Activated CD4-positive, alpha-beta T cell treated with anti-CD3 and anti-CD28 coated beads for 36 hours (primary cell): ENCODE measurements around the gene TACR2. TPM values are rescaled to one million over a fixed set of nuclear protein-coding genes. Genes with fewer than 3 reads are reported as not detected.

Source experiments
- ATAC-seq: fragments of 200-7000 bp; cut with Tn5 transposase; one replicate; pipeline ENCODE4 v1.10.0; 2021; ENCODE audit warnings: mild to moderate bottlenecking, moderate library complexity
- CTCF ChIA-PET: fragments of 350-600 bp; sonication (Branson Sonifier 250); formaldehyde crosslinking; loops from one replicate; lab custom pipeline; 2021; ENCODE audit warnings: antibody characterized with exemption; lab: Charles Lee
- POLR2A ChIA-PET: fragments of 350-600 bp; sonication (Branson Sonifier 250); formaldehyde crosslinking; loops from one replicate; lab custom pipeline; 2021; ENCODE audit warnings: antibody characterized with exemption, inconsistent platforms; lab: Charles Lee
- DNase-seq: peaks from one replicate; pipeline ENCODE4 v3.0.0-alpha.2; 2020
- H3K27ac Mint-ChIP-seq: one replicate; pipeline ENCODE4 v1.8.0; 2021; ENCODE audit warnings: mixed read lengths
- H3K27me3 Mint-ChIP-seq: one replicate; pipeline ENCODE4 v1.8.0; 2021; ENCODE audit warnings: mixed read lengths
- H3K36me3 Mint-ChIP-seq: one replicate; pipeline ENCODE4 v1.8.0; 2021; ENCODE audit warnings: low read depth, mixed read lengths
- H3K4me1 Mint-ChIP-seq: one replicate; pipeline ENCODE4 v1.8.0; 2021; ENCODE audit warnings: mixed read lengths
- H3K4me3 Mint-ChIP-seq: one replicate; pipeline ENCODE4 v1.8.0; 2021; ENCODE audit warnings: mild to moderate bottlenecking, moderate library complexity, mixed read lengths
- H3K9me3 Mint-ChIP-seq: one replicate; pipeline ENCODE4 v1.8.0; 2021; ENCODE audit warnings: low read depth, mixed read lengths
- intact Hi-C, 2 experiments: fragments of 100-400 bp; cut with DNase I in 1 of 2; cut with micrococcal nuclease in 1 of 2; formaldehyde crosslinking; loops; one replicate each; pipeline versions ENCODE4 v1.14.2 to v1.15.1; 2022 to 2024; cut with DNase I, micrococcal nuclease
- total RNA-seq, 2 experiments: library from RNA; stranded (reverse); gene quantifications; one replicate each; pipeline ENCODE4 v1.2.3, GENCODE V29; 2021

The TACR2 gene
- total RNA-seq, 2 experiments from 2014 or later: not detected

DNA sequence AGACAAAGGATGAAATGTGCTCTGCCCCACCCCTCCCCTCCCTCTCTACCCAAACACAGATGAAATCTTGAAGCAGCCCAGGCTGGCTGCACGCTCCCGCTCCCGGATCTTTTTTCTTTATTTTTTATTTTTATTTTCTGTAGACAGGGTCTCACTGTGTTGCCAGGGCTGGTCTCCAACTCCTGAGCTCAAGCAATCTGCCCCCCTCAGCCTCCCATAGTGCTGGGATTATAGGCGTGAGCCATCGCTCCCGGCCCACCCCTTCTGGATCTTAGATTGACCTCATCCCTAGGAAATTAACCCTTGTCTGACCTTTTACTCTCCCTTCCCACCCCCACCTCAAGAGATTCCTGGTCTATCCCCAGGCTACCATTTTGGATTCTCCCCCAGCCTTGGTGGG lies 14.3 kb downstream of the TACR2 start:
- Mint-ChIP-seq H3K4me1 (no peaks in the 10 kb centered on the region), H3K4me3 (no peak overlapping the region), H3K27me3 (no peaks in the 10 kb centered on the region), H3K36me3 (peaks cover 39% of the 10 kb centered on the region), H3K27ac (no peak overlapping the region), H3K9me3 (no peaks in the 10 kb centered on the region)
- ChIA-PET POLR2A (interaction anchor here (0.6 kb wide), 2 partner anchors 86 to 167 kb away, joined by 3 read pairs; no protein-coding TSS in a partner anchor), CTCF (no interaction called here)
- DNase-seq (no peak), ATAC-seq (no peak)
- intact Hi-C loops: loop anchor here in 1 of 2 experiments (10.0 kb wide), 1 partner anchor 398 kb away; no protein-coding TSS in a partner anchor

DNA sequence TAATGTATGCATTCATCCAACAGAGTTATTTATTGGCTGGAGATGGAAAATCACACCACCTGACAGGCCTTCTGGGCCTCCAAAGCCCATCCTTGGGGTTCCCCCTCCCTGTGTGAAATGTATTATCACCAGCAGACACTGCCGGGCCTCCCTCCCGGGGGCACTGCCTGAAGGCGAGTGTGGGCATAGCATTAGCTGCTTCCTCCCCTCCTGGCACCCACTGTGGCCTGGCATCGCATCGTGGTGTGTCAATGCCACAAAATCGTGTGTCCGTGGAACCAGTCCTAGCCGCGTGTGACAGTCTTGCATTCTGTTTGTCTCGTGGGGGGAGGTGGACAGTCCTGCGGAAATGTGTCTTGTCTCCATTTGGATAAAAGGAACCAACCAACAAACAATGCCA lies 15.3 kb downstream of the TACR2 start:
- Mint-ChIP-seq H3K36me3 (peaks cover 42% of the 10 kb centered on the region), H3K27me3 (no peaks in the 10 kb centered on the region), H3K9me3 (no peaks in the 10 kb centered on the region), H3K4me3 (no peak overlapping the region), H3K4me1 (no peaks in the 10 kb centered on the region), H3K27ac (no peak overlapping the region)
- ChIA-PET POLR2A (no interaction called here), CTCF (no interaction called here)
- ATAC-seq (no peak), DNase-seq (no peak)
- intact Hi-C loops: loop anchor here in 1 of 2 experiments (10.0 kb wide), 1 partner anchor 397 kb away; no protein-coding TSS in a partner anchor

DNA sequence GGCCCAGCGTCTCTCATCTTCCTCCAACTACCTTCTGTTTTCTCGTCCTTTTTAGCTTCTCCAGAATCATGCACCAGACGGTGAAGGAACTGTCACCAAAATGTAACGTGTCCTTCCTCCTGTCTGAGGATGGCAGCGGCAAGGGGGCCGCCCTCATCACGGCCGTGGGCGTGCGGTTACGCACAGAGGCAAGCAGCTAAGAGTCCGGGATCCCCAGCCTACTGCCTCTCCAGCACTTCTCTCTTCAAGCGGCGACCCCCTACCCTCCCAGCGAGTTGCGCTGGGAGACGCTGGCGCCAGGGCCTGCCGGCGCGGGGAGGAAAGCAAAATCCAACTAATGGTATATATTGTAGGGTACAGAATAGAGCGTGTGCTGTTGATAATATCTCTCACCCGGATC lies 15.8 kb downstream of the TACR2 start:
- ChIA-PET POLR2A (no interaction called here), CTCF (no interaction called here)
- intact Hi-C loops: loop anchor here in 1 of 2 experiments (10.0 kb wide), 1 partner anchor 396 kb away; no protein-coding TSS in a partner anchor
- Mint-ChIP-seq H3K36me3 (peaks cover 44% of the 10 kb centered on the region), H3K27ac (no peak overlapping the region), H3K27me3 (no peaks in the 10 kb centered on the region), H3K9me3 (no peaks in the 10 kb centered on the region), H3K4me1 (no peaks in the 10 kb centered on the region), H3K4me3 (no peak overlapping the region)
- ATAC-seq (no peak), DNase-seq (no peak)

DNA sequence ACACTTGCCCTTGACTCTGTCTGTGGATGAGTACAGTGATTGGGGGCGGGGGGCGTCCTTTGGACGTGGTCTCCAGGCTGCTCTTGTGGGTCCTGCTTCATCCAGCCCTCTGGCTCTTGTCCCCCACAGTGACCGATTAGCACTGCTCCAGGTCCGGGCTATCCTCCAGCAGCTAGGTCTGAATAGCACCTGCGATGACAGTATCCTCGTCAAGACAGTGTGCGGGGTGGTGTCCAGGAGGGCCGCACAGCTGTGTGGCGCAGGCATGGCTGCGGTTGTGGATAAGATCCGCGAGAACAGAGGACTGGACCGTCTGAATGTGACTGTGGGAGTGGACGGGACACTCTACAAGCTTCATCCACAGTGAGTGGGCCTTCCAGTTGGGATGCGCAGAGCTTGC lies 18.3 kb downstream of the TACR2 start:
- Mint-ChIP-seq H3K27ac (no peak overlapping the region), H3K36me3 (peaks cover 55% of the 10 kb centered on the region), H3K4me3 (no peak overlapping the region), H3K4me1 (no peaks in the 10 kb centered on the region), H3K27me3 (no peaks in the 10 kb centered on the region), H3K9me3 (no peaks in the 10 kb centered on the region)
- intact Hi-C loops: no loop called here
- ATAC-seq: no peak
- POLR2A ChIA-PET: no interaction called here
- no peak for DNase-seq
- CTCF ChIA-PET: interaction anchor here (0.8 to 2.2 kb wide), 4 partner anchors 8 to 117 kb away, joined by 3 to 9 read pairs (median 4); no protein-coding TSS in a partner anchor

DNA sequence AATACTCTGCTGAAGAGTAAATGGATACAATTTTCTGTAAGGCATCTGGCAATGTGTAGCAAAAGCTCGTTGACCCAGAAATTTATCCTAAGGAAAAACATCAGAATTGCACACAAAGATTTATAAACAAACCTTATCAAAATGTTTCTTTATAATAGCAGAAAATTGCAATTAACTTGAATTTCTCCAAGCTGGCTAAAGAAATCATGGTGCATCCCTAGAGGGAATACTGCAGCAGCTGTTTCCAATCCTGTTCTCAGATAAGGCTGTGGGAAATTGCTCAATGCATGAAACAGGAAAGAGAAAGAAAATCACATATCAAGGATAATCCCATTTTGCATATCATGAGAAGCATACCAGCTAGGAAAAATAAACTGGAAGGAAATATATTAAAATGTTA lies 18.7 kb downstream of the TACR2 start:
- no peak for DNase-seq
- Mint-ChIP-seq H3K4me1 (no peaks in the 10 kb centered on the region), H3K9me3 (no peaks in the 10 kb centered on the region), H3K27ac (no peak overlapping the region), H3K4me3 (no peak overlapping the region), H3K36me3 (peaks cover 53% of the 10 kb centered on the region), H3K27me3 (no peaks in the 10 kb centered on the region)
- ATAC-seq: no peak
- CTCF ChIA-PET: interaction anchor here (0.8 to 2.2 kb wide), 5 partner anchors 8 to 155 kb away, joined by 3 to 9 read pairs (median 4); no protein-coding TSS in a partner anchor
- intact Hi-C loops: no loop called here
- POLR2A ChIA-PET: no interaction called here

DNA sequence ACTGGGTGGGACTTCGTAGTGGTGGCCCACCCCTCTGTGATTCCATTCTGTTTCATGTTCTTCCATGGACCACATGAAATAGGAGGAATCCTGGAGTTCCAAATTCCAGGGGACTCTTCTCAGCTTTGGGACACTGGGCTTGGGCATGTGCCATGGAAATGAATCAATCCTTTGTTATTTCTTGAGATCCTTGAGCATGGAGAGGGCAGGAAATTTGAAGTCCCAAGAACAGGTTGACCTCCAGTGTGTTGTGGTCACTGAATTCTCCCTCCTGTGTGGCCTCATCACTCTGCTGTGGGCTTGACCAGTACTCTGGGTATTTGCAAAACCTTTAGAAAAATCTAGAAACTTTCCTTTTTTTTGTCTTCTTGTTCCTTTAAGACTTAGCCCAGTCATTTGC lies 22.7 kb downstream of the TACR2 start:
- Mint-ChIP-seq H3K9me3 (no peaks in the 10 kb centered on the region), H3K36me3 (peaks cover 54% of the 10 kb centered on the region), H3K27ac (no peak overlapping the region), H3K4me1 (peaks cover 18% of the 10 kb centered on the region), H3K4me3 (no peak overlapping the region), H3K27me3 (no peaks in the 10 kb centered on the region)
- no peak for DNase-seq
- ChIA-PET POLR2A (no interaction called here), CTCF (interaction anchor here (0.7 to 4.7 kb wide), 4 partner anchors 10 to 158 kb away, joined by 3 to 106 read pairs (median 13); no protein-coding TSS in a partner anchor)
- ATAC-seq: no peak
- intact Hi-C loops: no loop called here

DNA sequence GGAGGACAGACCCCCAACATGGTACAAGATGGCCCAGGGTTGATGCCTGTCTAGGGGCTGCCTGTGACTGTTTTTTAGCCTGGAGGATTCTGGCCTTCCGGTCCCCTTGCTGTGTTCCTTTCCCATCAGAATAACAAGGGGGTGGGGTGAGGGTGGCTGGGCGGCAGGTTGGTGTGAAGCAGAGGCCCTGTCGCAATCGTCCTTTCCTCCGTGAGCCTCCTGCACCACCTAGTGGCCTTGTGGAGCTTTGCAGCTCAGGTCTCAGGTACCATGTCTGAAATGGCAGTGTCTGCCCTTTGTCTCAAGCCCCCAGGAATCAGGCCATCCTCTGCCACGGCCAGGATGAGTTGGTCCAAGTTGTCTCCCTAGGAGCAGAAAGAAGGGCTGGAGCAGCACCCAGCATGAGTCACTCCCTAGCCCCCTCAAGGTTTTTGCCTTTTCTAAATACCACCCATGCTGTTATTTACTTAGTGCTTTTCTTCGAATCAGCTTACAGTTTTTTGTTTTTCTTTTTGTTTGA lies 24.2 kb downstream of the TACR2 start:
- peak; percentile 89 for DNase-seq
- Mint-ChIP-seq H3K9me3 (no peaks in the 10 kb centered on the region), H3K27ac (peak overlapping the region; percentile 67), H3K27me3 (no peaks in the 10 kb centered on the region), H3K4me1 (peaks cover 19% of the 10 kb centered on the region), H3K4me3 (no peak overlapping the region), H3K36me3 (peaks cover 57% of the 10 kb centered on the region)
- ChIA-PET POLR2A (interaction anchor here (1.3 kb wide), 1 partner anchor 15 kb away, joined by 6 read pairs; no protein-coding TSS in a partner anchor), CTCF (interaction anchor here (0.6 to 4.7 kb wide), 22 partner anchors 10 to 391 kb away, joined by 3 to 106 read pairs (median 4); no protein-coding TSS in a partner anchor)
- intact Hi-C loops: loop anchor here (1.0 to 2.0 kb wide), 3 partner anchors 74 to 155 kb away; no protein-coding TSS in a partner anchor
- peak; percentile 95 for ATAC-seq

DNA sequence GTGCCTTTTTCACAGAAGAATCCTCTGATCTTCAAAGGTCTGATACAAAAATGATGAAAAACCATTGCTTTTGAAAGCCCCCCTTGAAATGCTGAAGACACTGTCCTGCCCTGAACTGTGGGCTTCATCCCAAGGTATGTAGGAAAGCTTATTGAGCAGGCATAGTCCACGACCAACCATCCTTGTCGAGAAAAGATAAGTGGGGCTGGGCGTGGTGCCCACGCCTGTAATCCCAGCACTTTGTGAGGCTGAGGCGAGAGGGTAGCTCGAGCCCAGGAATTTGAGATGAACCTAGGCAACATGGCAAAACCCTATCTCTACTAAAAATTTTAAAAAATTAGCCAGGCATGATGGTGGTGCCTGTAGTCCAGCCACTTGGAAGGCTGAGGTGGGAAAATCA lies 25.6 kb downstream of the TACR2 start:
- intact Hi-C loops: no loop called here
- ChIA-PET POLR2A (interaction anchor here (0.5 kb wide), 1 partner anchor 155 kb away, joined by 3 read pairs; no protein-coding TSS in a partner anchor), CTCF (interaction anchor here (0.6 to 4.7 kb wide), 10 partner anchors 8 to 423 kb away, joined by 3 to 106 read pairs (median 5); no protein-coding TSS in a partner anchor)
- Mint-ChIP-seq H3K4me3 (no peak overlapping the region), H3K4me1 (peaks cover 19% of the 10 kb centered on the region), H3K27ac (no peak overlapping the region), H3K36me3 (peaks cover 60% of the 10 kb centered on the region), H3K9me3 (no peaks in the 10 kb centered on the region), H3K27me3 (no peaks in the 10 kb centered on the region)
- ATAC-seq (no peak), DNase-seq (no peak)

DNA sequence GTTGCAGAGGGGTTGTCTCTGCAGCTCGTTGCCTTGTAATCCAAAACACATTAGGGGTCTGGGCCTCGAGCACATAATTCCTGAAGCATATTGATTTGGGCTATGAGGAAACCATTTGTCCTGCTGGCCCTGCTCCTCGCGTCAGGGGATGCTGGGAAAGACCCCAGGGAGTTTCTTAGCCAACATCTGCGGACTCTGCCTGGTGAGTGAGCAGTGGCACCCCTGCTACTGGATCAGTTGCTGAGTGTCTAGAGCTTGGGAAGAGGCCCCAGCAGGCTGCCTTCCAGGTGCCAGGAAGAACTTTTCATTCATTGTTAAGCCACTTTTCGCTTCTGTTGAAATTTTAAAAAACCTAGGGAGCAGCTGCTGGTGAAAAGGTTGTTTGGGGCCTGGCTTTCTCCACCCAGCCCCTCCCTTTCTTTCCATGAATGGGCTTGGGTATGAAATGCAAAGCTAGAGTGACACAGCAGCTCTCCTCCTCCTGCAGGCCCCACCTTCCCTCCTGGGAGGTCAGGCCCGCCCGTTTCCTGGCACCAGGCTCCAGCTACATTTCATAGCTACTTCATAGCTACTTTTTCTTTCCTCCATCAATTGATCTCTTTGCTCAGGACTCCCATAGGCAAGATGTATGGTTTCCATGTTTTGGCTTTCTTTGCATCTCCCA lies 26.8 kb downstream of the TACR2 start:
- Mint-ChIP-seq H3K9me3 (no peaks in the 10 kb centered on the region), H3K36me3 (peaks cover 62% of the 10 kb centered on the region), H3K4me1 (peaks cover 19% of the 10 kb centered on the region), H3K27me3 (no peaks in the 10 kb centered on the region), H3K27ac (peak overlapping the region; percentile 2), H3K4me3 (no peak overlapping the region)
- ChIA-PET CTCF (interaction anchor here (0.6 to 4.7 kb wide), 15 partner anchors 9 to 204 kb away, joined by 3 to 106 read pairs (median 4); no protein-coding TSS in a partner anchor), POLR2A (interaction anchor here (0.6 to 0.7 kb wide), 2 partner anchors 14 to 174 kb away, joined by 3 read pairs; no protein-coding TSS in a partner anchor)
- ATAC-seq (no peak), DNase-seq (peak; percentile 28)
- intact Hi-C loops: no loop called here

DNA sequence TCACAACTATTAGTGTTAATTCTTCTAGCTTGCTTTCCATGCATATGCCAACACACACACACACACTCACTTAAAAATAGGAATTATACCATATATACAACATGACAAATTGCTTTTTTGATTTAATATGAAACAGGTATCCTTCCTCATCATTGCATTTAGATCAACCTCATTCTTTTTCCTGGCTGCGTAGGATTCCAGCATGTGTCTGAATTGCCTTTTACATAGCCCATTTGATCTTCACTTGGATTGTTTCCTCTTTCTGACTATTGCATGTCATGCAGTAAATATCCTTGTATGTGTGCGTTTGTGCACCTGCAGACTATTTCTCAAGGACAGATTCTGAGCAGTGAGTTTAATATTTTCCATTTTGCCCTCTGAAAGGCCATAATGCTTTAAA lies 28.2 kb downstream of the TACR2 start:
- Mint-ChIP-seq H3K4me1 (peaks cover 19% of the 10 kb centered on the region), H3K27ac (no peak overlapping the region), H3K9me3 (no peaks in the 10 kb centered on the region), H3K27me3 (no peaks in the 10 kb centered on the region), H3K4me3 (no peak overlapping the region), H3K36me3 (peaks cover 65% of the 10 kb centered on the region)
- DNase-seq (no peak), ATAC-seq (no peak)
- ChIA-PET POLR2A (no interaction called here), CTCF (interaction anchor here (0.5 to 1.5 kb wide), 3 partner anchors 18 to 150 kb away, joined by 3 to 6 read pairs (median 4); no protein-coding TSS in a partner anchor)
- intact Hi-C loops: no loop called here

DNA sequence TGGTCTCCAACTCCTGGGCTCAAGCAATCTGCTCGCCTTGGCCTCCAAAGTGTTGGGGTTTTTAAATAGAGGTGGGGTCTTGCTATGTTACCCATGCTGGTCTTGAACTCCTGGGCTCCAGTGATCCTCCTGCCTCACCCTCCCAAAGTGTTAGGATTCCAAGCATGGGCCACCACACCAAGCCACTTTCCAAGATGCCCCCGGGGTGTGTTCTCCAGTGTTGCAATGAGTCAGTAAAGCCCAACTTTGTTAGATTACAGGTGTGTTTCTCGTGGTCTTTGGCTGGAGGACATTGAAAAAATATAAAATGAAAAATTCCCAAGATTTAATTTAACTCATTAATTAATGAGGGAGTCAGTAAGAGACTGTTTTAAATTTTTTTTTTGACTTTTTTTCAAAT lies 29.2 kb downstream of the TACR2 start:
- ATAC-seq (no peak), DNase-seq (no peak)
- Mint-ChIP-seq H3K27ac (no peak overlapping the region), H3K27me3 (no peaks in the 10 kb centered on the region), H3K36me3 (peaks cover 67% of the 10 kb centered on the region), H3K4me1 (peaks cover 17% of the 10 kb centered on the region), H3K4me3 (no peak overlapping the region), H3K9me3 (no peaks in the 10 kb centered on the region)
- intact Hi-C loops: no loop called here
- ChIA-PET CTCF (interaction anchor here (1.5 kb wide), 1 partner anchor 149 kb away, joined by 6 read pairs; no protein-coding TSS in a partner anchor), POLR2A (no interaction called here)
